GM19099 (cell line): Measurements from ENCODE around the gene GPA33.

ENCODE experiments used
- POLR2A ChIP-seq: IDR thresholded peaks from 3 replicates; pipeline ENCODE4 v1.6.1; 2011; ENCODE audit warnings: low read depth; ENCODE audit not compliant: insufficient read length; ENCODE audit errors: extremely low read depth

GPA33 gene

GRCh38 chr1:167013108-167013929, 76.9 kb downstream of the GPA33 start:
- TF ChIP-seq POLR2A = no peak

- no peak for TF ChIP-seq POLR2A
Observed at GRCh38 chr1:167012570-167012969, 77.6 kb downstream of the GPA33 start.

DNA sequence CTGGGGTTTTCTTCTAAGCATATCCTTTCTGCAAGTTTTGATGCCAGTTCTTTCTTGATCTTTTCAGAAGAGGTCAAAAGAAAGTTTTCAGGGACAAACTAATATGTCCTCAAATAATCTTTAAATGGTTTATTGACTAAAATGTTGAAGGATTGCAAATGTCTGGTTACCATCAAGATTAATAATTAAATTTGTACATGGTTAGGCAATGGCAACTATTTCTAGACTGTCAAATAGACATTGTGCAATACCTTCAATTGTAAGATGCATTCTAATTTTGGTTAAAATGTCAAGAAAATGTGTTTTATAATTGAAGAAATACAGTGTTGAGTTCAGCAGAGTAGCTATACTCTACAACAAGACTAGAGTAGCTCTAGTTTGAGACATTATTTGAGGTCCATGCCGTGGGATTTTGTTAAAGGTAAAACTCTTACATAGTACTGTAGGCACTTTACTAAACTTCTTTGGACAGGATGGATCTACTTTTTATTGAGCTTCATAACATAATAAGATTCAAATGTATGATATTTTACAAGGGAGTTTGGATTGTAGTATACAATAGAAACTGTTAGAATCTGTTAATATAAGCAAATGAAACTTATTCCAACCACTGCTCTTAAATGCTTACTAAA, 78.5 kb downstream of the GPA33 start:
- TF ChIP-seq POLR2A = no peak

DNA sequence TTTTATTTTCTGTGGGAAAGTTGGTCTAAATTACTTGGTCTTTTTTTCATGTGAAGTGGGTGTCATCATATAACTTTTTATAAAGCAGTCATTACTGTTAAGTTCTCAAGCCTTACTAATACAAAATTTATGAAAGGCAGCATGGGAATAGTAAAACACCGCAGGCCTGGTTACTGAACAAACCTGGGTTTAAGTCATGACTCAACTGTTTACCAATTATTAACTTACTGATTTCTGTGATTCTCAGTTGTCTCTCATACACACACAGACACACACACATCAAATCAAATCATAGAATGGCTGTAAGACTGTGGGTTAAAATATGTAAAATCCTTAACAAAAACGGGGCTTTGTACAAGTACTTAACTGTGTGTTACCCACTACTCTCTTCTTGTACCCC, 86.5 kb downstream of the GPA33 start:
- no peak for TF ChIP-seq POLR2A
